Hepatocyte (in vitro differentiated cells): ENCODE results near the gene CYP11A1.

Source experiments
- EZH2 ChIP-seq: fragments of 200-600 bp; sonication (generic); IDR thresholded peaks from 2 replicates; pipeline ENCODE4 v1.6.1; 2016; ENCODE audit warnings: antibody characterized with exemption, mild to moderate bottlenecking, borderline replicate concordance
- EZH2phosphoT487 ChIP-seq: fragments of 200-600 bp; sonication (generic); IDR thresholded peaks from one replicate; pipeline ENCODE4 v1.6.1; 2018; ENCODE audit warnings: antibody characterized with exemption, mild to moderate bottlenecking, low read depth, moderate library complexity; ENCODE audit not compliant: unreplicated experiment, severe bottlenecking
- TF ChIP-seq, protein P1 (sequence below): fragments of 200-600 bp; sonication (generic); IDR thresholded peaks from 2 replicates; pipeline ENCODE4 v1.5.1; 2016; ENCODE audit warnings: antibody characterized with exemption, mild to moderate bottlenecking; ENCODE audit not compliant: poor library complexity

DNA sequence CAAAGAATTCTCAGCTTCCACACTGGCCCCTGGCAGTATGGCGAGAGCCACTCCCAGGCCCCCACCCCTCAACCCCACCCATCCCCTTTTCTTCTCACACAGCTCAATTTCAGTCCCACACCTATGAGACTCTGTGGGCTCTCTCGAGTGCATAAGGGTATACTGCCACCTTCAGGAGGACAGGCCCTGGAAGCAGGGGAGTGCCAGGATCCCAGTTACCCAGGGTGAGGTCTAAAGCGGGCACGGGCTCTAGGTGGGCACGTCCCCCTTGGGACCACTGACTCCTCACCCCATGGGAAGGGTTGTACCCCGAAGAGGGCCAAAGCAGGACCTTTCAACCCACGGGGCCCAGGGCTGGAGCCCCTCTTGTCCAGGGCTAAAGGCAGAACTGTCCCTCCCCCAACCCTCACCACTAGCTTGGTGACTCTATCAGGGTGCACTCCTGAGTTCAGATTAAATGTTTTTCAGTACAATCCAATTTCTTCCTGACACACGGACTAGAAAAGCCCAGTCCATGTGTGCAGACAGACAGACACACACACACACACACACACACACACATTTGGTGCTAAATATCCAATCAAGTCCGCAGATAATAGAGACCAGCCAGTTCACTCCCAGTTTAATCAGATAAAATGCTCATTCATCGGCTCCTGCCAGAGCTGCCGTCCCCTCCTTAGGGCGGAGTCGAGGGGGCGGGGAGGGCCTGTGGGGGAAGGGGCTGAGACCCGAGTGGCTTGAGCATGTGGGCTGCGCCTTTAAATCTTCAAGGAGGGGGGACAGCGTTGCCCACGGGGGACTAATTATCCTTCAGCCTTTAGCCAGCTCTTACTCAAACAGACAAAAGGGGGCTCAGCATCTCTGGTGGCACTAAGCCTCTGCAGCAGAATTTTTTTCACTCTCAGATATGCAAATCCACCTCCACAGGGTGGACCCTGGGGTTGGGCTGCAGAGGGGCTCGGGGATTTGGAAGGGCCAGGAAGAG, 59.3 kb downstream of the CYP11A1 start:
- no peak for TF ChIP-seq EZH2phosphoT487
- TF ChIP-seq, protein P1, sequence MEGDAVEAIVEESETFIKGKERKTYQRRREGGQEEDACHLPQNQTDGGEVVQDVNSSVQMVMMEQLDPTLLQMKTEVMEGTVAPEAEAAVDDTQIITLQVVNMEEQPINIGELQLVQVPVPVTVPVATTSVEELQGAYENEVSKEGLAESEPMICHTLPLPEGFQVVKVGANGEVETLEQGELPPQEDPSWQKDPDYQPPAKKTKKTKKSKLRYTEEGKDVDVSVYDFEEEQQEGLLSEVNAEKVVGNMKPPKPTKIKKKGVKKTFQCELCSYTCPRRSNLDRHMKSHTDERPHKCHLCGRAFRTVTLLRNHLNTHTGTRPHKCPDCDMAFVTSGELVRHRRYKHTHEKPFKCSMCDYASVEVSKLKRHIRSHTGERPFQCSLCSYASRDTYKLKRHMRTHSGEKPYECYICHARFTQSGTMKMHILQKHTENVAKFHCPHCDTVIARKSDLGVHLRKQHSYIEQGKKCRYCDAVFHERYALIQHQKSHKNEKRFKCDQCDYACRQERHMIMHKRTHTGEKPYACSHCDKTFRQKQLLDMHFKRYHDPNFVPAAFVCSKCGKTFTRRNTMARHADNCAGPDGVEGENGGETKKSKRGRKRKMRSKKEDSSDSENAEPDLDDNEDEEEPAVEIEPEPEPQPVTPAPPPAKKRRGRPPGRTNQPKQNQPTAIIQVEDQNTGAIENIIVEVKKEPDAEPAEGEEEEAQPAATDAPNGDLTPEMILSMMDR = peak; percentile 77
- TF ChIP-seq EZH2 = no peak
